Measurements from ENCODE around the gene KCNJ5.

The KCNJ5 gene

GRCh38 chr11:128947773-128948172 lies 56.6 kb downstream of the KCNJ5 start:
- no peak for DNase-seq (ENCODE audit: low read depth)
- no peak overlapping the region for H3K4me3 ChIP-seq (ENCODE audit: low read depth, low read length)

DNA sequence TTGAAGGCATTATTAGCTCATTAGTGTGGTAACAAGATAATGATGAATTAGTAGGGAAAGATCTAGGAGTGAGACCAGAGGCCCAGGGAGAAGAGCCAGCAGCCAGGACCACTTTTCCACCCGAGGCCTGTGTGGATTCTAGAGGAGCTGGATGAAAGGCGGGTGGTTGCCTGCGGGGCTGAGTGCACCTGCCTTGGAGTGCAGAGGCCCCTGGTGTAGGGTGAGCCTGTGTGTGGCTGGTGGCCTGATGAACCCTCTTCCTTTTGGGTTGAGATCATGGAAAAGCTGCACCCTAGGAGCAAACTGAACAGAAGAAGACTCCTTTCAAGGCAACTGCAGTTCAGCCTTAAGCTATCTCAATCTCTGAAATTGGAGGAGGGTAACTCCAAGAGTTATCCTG lies 57.4 kb downstream of the KCNJ5 start:
- DNase-seq (ENCODE audit: low read depth) = no peak
- H3K4me3 ChIP-seq (ENCODE audit: low read depth, low read length) = no peak overlapping the region

More at GRCh38 chr11:128947773-128948172, 56.6 kb downstream of the KCNJ5 start:
- TF ChIP-seq, protein P1, sequence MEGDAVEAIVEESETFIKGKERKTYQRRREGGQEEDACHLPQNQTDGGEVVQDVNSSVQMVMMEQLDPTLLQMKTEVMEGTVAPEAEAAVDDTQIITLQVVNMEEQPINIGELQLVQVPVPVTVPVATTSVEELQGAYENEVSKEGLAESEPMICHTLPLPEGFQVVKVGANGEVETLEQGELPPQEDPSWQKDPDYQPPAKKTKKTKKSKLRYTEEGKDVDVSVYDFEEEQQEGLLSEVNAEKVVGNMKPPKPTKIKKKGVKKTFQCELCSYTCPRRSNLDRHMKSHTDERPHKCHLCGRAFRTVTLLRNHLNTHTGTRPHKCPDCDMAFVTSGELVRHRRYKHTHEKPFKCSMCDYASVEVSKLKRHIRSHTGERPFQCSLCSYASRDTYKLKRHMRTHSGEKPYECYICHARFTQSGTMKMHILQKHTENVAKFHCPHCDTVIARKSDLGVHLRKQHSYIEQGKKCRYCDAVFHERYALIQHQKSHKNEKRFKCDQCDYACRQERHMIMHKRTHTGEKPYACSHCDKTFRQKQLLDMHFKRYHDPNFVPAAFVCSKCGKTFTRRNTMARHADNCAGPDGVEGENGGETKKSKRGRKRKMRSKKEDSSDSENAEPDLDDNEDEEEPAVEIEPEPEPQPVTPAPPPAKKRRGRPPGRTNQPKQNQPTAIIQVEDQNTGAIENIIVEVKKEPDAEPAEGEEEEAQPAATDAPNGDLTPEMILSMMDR (IDR thresholded peaks at IDR 0.05; ENCODE audit: control insufficient read depth, extremely low read depth, insufficient read depth) = no peak

DNA sequence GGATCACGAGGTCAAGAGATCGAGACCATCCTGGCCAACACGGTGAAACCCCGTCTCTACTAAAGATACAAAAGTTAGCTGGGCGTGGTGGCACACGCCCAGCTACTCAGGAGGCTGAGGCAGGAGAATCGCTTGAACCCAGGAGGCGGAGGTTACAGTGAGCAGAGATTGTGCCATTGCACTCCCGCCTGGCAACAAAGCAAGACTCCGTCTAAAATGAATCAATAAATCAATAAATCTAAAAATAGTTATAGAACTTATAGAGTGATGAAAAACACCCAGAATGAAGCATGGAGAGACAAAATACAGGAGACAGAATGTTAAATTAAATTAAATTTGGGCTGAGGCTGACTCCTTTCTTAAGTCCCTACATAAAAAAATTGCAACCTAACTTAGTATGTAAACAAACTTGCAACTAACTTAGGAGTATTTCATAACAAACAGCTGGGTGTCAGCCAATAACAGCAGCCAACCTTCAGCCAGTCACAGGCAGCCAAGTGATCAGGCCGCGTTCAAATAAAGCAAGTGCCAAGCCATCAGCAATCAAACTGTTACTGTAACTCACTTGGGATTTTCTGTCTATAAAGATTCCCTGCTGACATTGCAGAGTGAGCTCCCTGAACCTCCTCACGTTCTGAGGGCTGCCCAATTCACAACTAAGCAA lies 58.8 kb downstream of the KCNJ5 start:
- no peak overlapping the region for H3K4me3 ChIP-seq (ENCODE audit: low read depth, low read length)
- DNase-seq (ENCODE audit: low read depth) = peak; percentile 70
- TF ChIP-seq, protein P1 (IDR thresholded peaks at IDR 0.05; ENCODE audit: control insufficient read depth, extremely low read depth, insufficient read depth) = no peak

More for the DNA sequence above, 57.4 kb downstream of the KCNJ5 start:
- TF ChIP-seq, protein P1 (IDR thresholded peaks at IDR 0.05; ENCODE audit: control insufficient read depth, extremely low read depth, insufficient read depth) = no peak

DNA sequence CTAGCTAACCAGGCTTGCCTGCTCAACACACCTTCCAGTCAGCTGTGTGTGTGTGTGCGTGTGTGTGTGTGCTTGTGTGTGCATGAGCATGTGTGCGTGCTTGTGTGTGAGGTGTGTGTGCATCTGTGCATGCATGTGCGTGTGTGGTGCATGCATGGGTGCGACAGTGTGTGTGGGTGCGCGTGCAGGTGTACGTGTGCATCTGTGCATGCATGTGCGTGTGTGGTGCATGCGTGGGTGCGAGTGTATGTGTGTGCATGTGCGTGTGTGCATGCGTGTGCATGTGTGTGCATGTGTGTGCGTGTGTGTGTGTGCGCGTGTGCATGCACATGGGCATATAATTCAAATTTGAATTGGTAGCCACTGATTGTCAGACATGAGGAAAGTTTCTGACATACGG lies 62.0 kb downstream of the KCNJ5 start:
- no peak for DNase-seq (ENCODE audit: low read depth)
- H3K4me3 ChIP-seq (ENCODE audit: low read depth, low read length) = no peak overlapping the region
- TF ChIP-seq, protein P1 (IDR thresholded peaks at IDR 0.05; ENCODE audit: control insufficient read depth, extremely low read depth, insufficient read depth) = no peak

DNA sequence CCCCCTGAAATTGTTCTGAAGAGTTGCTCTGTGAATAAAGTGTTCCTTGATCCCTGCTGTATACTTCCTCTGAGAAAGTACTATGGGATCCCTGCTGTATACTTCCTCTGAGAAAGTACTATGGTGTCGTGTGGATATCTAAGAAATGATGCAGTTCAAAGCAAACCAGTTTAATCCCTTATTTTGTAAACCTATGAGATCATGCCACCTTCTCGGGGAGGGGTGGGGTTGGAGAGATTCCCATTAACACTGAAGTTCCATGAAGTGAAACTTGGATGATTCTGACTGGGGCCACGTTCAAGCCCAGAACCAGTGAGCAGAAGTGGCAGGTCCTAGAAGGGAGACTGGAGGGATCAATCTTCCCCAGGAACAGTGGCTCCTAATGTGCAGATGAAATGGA lies 64.5 kb downstream of the KCNJ5 start:
- TF ChIP-seq, protein P1 (IDR thresholded peaks at IDR 0.05; ENCODE audit: control insufficient read depth, extremely low read depth, insufficient read depth) = no peak
- DNase-seq (ENCODE audit: low read depth) = no peak
- H3K4me3 ChIP-seq (ENCODE audit: low read depth, low read length) = no peak overlapping the region

- TF ChIP-seq, protein P1 (IDR thresholded peaks at IDR 0.05; ENCODE audit: control insufficient read depth, extremely low read depth, insufficient read depth) = peak; percentile 80
- peak; percentile 68 for DNase-seq (ENCODE audit: low read depth)
- no peak overlapping the region for H3K4me3 ChIP-seq (ENCODE audit: low read depth, low read length)
Observed at GRCh38 chr11:128956401-128957201, 65.4 kb downstream of the KCNJ5 start.
